SK-N-MC (cell line): ENCODE measurements around the gene ZNF750.

Experiments
- EZH2 ChIP-seq: fragments of 200-600 bp; sonication (generic); IDR thresholded peaks from one replicate; pipeline ENCODE4 v1.6.1; 2017; ENCODE audit warnings: antibody characterized with exemption
- FOXP2 ChIP-seq: optimal IDR thresholded peaks from 2 replicates; pipeline ENCODE3; 2011; ENCODE audit warnings: mild to moderate bottlenecking, moderate library complexity; ENCODE audit not compliant: insufficient read depth; ENCODE audit errors: extremely low read length, control extremely low read depth
- POLR2AphosphoS5 ChIP-seq: IDR thresholded peaks from 2 replicates; pipeline ENCODE4 v1.6.1; 2012; ENCODE audit warnings: mild to moderate bottlenecking, low read depth, low read length, borderline replicate concordance

DNA sequence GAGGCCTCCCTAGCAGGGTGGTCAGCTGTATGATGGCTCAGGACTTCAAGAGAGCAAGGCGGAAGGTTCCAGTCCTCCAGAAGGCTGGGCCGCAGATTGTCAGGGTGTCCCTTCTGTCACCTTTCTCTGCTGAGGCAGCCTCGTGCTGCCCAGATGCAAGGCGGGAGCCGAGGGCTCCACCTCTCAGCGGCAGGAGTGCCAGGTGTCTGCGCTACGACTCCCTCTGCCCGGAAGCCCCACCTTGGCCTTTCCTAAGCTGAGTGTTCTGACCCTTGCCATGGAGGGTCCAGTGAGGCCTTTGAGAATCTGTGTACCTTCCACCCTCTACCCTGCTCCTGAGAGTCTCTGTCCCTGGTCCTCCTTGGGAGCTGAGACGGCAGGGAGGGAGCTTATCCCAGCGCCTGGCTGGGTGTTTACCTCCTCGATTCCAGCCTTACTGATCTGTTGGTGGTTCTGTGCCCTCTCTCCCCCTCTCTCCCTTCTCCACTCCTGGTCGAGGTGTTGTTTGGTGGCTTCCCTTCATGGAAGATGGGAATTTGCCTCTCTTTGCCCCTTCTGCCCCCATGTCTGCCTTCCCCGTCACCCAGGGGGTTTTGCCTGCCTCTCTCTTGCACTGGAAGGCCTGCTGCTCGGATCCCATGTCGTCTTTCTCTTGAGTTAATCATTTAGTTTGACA is 2.2 kb upstream of the ZNF750 start:
- TF ChIP-seq EZH2 (no peak), POLR2AphosphoS5 (no peak), FOXP2 (no peak)
